Subcutaneous adipose tissue (tissue), 4 donors: ENCODE data around the gene EXOC4. TPM values are rescaled to one million over a fixed set of nuclear protein-coding genes. Genes with fewer than 3 reads are reported as not detected.

Experiments
- CTCF ChIP-seq: fragments of 450-650 bp; IDR thresholded peaks from one replicate; pipeline ENCODE4 v1.5.1; 2016; ENCODE audit warnings: low read depth, mild to moderate bottlenecking, control low read depth, antibody characterized with exemption, moderate library complexity
- total RNA-seq, 4 donors: library from RNA; depleted of rRNA; stranded (reverse); fragments of >200 nt; gene quantifications; one replicate each; pipeline ENCODE4 v1.1.0, GENCODE V29; 2016

EXOC4 gene
- total RNA-seq, 4 donors from 2014 or later, result 62.9 to 84.3 (median 77.3) TPM

DNA sequence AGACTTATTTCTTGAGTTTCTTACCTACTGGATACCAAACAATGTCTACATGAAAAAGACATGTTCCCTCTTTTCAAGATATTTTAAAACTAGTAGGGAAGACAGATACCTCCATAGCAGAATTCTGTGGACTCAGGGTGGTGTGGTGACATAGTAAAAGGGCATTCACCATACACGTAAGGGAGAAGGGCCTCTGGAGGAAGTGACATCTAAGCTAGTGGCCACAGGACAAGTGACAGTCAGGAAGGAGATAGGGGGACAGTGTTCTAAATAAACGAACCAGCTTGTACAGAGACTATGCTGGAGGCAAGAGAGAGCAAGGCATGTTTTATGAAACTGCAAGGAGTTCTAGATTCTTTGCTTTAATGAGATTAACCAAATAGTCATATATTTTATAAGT, 552.5 kb downstream of the EXOC4 start:
- TF ChIP-seq CTCF, result no peak

- TF ChIP-seq CTCF, result no peak
Observed at GRCh38 chr7:133807624-133808492, 555.0 kb downstream of the EXOC4 start.

DNA sequence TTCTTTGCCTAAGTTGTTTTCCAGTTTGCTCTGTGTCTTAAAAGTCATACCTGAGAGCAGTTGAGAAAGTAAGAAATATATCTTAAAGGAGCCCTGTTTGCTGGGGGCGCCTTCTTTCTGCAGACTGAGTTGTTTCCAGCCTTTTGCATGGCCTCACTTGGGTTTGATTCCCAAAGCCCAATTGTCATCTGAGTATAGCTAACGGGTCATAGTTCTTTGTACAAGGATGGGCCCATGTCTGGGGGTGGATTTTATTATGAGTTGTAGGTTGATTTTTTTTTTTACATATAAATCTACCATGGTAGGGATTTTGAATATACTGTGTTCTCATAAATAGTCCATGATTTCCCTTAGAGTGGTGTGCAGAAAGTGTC, 555.6 kb downstream of the EXOC4 start:
- TF ChIP-seq CTCF, result no peak

GRCh38 chr7:133812877-133813276, 560.0 kb downstream of the EXOC4 start:
- no peak for TF ChIP-seq CTCF

DNA sequence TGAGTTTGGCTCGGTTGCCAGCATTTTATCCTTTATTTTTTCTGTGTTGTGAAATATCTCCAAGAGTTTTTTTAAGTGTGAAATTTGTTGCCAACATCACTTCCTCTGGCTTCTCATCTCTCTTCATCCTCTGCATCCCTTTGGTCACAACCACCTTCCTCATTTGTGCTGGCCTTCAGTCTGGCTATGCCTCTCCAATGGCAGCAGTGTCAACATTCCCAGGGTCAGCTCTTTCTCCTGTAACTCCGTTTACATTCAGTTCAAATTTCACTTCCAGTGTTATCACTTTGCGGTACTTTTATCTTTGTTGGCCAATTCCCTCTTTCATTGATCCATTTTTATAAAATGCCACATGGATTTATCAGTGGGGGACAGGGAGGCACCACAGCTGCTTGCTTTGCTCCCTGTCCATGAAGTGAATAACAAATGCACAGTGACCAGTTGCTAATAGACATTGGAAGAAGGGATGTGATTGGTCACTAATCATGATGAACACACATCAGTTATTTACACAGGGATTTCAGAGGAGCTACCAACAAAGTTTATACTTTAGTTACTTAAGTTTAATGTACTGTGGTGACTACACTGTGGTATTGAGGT, 562.8 kb downstream of the EXOC4 start:
- no peak for TF ChIP-seq CTCF

GRCh38 chr7:133819695-133820094, 566.8 kb downstream of the EXOC4 start:
- no peak for TF ChIP-seq CTCF

DNA sequence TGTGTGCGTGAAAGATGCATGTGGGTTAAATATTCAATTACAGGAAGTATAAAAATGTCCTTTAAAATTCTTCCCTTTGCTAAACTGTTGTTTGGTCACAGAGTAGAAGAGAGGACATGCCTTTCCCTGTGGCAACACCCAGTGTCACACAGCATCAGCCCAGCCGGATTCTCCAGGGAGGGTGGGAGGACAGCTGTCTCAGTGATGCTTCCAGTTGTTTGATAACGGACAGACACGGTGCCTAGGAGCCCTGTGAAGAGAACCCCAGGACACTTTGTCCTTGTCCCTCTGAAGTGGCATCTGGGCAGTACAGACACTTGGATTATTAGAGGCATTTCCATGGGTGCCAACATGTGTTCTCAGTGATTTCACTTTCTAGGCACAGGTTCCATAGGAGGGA, 567.7 kb downstream of the EXOC4 start:
- TF ChIP-seq CTCF, result no peak
